ENCODE data around the gene CLDN18.
A peak's percentile ranks its signal among the peaks of the same experiment; 100 is the strongest.

The CLDN18 gene

GRCh38 chr3:138003069-138003468, 6.9 kb upstream of the CLDN18 start:
- DNase-seq (ENCODE audit: low read depth in 1 of 2, low spot score in 1 of 2), result no peak
- TF ChIP-seq JUND (IDR thresholded peaks at IDR 0.05; ENCODE audit: low read depth), result no peak
- in situ Hi-C loops (cut with HindIII; ENCODE audit: low pct_unique_long_range_greater_than_20kb, low sequenced_read_pairs), result no loop called here

DNA sequence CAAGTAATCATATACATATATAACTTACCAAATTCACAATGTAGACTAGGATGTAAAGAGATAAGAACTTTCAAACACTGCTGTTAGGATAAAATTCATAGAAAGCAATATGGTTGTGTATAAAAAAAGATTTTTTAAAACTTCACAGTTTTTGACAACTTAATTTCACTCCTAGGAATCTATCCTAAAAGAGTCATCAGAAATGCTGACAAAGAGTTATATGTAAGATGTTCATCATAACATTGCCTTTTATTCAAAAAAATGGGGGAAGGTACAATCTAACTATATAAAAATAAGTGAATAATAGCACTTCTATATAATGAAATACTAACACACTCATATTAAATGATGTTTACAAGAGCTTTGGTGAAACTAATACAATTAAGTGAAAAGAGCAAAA, 4.3 kb upstream of the CLDN18 start:
- in situ Hi-C loops (cut with HindIII; ENCODE audit: low pct_unique_long_range_greater_than_20kb, low sequenced_read_pairs), result no loop called here
- TF ChIP-seq JUND (IDR thresholded peaks at IDR 0.05; ENCODE audit: low read depth), result no peak
- no peak for DNase-seq (ENCODE audit: low read depth in 1 of 2, low spot score in 1 of 2)

DNA sequence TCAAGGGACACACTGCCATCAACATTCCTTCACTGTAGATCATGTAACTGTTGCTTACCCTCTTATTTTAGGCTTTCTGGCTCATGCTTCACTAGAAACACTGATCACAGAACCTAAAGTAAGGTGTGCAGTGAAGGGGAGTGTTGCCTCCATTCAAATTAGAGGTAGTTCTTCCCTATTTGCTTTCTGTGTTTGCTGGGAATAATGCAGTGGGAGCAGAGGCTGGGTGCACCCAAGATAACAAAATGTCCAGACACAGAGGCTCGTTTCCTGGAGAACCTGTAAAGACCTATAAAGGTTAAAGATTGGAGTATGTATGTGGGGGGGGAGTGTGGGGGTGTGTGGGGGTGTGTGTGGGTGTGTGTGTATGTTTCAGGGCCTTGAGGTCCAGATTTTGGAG, 2.1 kb upstream of the CLDN18 start:
- no peak for TF ChIP-seq JUND (IDR thresholded peaks at IDR 0.05; ENCODE audit: low read depth)
- DNase-seq (ENCODE audit: low read depth in 1 of 2, low spot score in 1 of 2), result no peak
- in situ Hi-C loops (cut with HindIII; ENCODE audit: low pct_unique_long_range_greater_than_20kb, low sequenced_read_pairs), result no loop called here

DNA sequence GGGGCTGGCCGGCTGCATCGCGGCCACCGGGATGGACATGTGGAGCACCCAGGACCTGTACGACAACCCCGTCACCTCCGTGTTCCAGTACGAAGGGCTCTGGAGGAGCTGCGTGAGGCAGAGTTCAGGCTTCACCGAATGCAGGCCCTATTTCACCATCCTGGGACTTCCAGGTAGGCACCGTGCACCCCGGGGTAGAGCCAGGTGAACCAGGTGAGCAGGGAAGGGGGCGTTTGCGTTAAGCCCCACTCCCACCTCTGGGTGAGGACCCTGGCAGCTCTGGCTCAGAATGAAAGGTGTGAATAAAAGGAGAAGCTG, 267 bp downstream of the CLDN18 start:
- TF ChIP-seq JUND (IDR thresholded peaks at IDR 0.05; ENCODE audit: low read depth), result no peak
- DNase-seq (ENCODE audit: low read depth in 1 of 2, low spot score in 1 of 2), result no peak
- in situ Hi-C loops (cut with HindIII; ENCODE audit: low pct_unique_long_range_greater_than_20kb, low sequenced_read_pairs), result no loop called here

DNA sequence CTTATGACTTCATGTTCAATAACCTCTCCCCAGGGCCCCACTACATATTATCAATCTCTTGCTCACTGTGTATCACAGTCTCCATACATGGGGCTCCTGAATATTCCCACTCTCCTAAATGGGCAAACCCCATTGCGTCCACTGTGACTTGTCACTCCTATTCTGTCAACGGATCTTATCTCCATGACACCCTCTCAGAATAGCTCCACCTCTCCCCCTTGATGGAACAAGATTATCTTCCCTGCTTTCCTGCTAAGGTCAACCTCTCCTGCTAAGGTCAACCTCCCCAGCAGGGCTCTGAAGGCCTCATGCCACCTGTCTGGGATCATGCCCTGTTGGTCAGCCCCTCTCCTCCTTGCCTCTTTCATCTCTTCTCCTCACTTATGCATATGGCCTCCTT, 1.8 kb downstream of the CLDN18 start:
- in situ Hi-C loops (cut with HindIII; ENCODE audit: low pct_unique_long_range_greater_than_20kb, low sequenced_read_pairs), result no loop called here
- DNase-seq (ENCODE audit: low read depth in 1 of 2, low spot score in 1 of 2), result no peak
- no peak for TF ChIP-seq JUND (IDR thresholded peaks at IDR 0.05; ENCODE audit: low read depth)

GRCh38 chr3:138012526-138012925, 2.6 kb downstream of the CLDN18 start:
- TF ChIP-seq JUND (IDR thresholded peaks at IDR 0.05; ENCODE audit: low read depth), result no peak

DNA sequence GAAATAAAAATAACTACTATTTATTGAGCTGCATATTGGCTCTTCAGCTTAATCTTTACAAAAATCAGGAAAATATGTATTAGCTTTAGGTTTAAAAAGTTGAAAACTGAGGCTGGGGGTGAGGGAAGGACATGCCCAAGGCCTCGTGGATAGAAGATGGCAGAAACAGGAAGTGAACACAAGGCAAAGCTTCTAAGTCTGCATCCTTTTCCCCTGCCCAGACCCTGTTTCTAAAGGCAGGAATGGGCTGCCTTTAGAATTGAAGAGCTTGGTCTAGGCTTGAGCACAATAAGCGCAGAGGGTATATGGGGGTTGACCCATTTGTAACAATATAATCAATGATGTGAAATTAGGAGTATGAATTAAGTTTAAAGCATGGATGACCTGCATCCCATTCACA, 6.1 kb downstream of the CLDN18 start:
- TF ChIP-seq JUND (IDR thresholded peaks at IDR 0.05; ENCODE audit: low read depth), result no peak
- in situ Hi-C loops (cut with HindIII; ENCODE audit: low pct_unique_long_range_greater_than_20kb, low sequenced_read_pairs), result no loop called here
- DNase-seq (ENCODE audit: low read depth in 1 of 2, low spot score in 1 of 2), result no peak

More at GRCh38 chr3:138012526-138012925, 2.6 kb downstream of the CLDN18 start:
- DNase-seq (ENCODE audit: low read depth in 1 of 2, low spot score in 1 of 2), result no peak
- in situ Hi-C loops (cut with HindIII; ENCODE audit: low pct_unique_long_range_greater_than_20kb, low sequenced_read_pairs), result no loop called here

- TF ChIP-seq JUND (IDR thresholded peaks at IDR 0.05; ENCODE audit: low read depth), result no peak
- DNase-seq (ENCODE audit: low read depth in 1 of 2, low spot score in 1 of 2), result no peak
- in situ Hi-C loops (cut with HindIII; ENCODE audit: low pct_unique_long_range_greater_than_20kb, low sequenced_read_pairs), result no loop called here
These were observed 9.5 kb downstream of the CLDN18 start for GRCh38 chr3:138019281-138020069.

GRCh38 chr3:138023754-138024153, 13.8 kb downstream of the CLDN18 start:
- in situ Hi-C loops (cut with HindIII; ENCODE audit: low pct_unique_long_range_greater_than_20kb, low sequenced_read_pairs), result no loop called here

DNA sequence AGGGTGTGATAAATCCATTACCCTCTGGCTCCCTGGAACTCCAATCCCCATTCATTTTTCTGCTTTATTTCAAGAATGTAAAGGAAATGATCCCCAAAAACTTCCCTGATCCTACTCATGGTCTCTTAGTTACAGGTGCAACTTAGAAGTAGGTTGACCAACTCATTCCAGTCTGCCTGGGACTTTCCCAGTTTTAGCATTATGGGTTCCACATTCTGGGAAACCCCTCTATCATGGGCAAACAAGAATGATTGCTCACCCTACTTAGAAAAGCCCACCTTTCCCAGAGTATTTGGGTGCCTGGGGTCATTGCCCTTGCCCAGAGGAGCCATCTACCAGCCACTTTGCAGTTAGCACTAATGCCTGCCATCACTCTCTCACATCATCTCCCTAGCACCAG, 15.6 kb downstream of the CLDN18 start:
- in situ Hi-C loops (cut with HindIII; ENCODE audit: low pct_unique_long_range_greater_than_20kb, low sequenced_read_pairs), result no loop called here
- TF ChIP-seq JUND (IDR thresholded peaks at IDR 0.05; ENCODE audit: low read depth), result no peak
- no peak for DNase-seq (ENCODE audit: low read depth in 1 of 2, low spot score in 1 of 2)

More at GRCh38 chr3:138023754-138024153, 13.8 kb downstream of the CLDN18 start:
- DNase-seq (ENCODE audit: low read depth in 1 of 2, low spot score in 1 of 2), result peak in 1 of 2 experiments; percentile 18
- TF ChIP-seq JUND (IDR thresholded peaks at IDR 0.05; ENCODE audit: low read depth), result no peak

- no peak for DNase-seq (ENCODE audit: low read depth in 1 of 2, low spot score in 1 of 2)
- no peak for TF ChIP-seq JUND (IDR thresholded peaks at IDR 0.05; ENCODE audit: low read depth)
- in situ Hi-C loops (cut with HindIII; ENCODE audit: low pct_unique_long_range_greater_than_20kb, low sequenced_read_pairs), result no loop called here
These were observed 17.9 kb downstream of the CLDN18 start for GRCh38 chr3:138027821-138028220.

DNA sequence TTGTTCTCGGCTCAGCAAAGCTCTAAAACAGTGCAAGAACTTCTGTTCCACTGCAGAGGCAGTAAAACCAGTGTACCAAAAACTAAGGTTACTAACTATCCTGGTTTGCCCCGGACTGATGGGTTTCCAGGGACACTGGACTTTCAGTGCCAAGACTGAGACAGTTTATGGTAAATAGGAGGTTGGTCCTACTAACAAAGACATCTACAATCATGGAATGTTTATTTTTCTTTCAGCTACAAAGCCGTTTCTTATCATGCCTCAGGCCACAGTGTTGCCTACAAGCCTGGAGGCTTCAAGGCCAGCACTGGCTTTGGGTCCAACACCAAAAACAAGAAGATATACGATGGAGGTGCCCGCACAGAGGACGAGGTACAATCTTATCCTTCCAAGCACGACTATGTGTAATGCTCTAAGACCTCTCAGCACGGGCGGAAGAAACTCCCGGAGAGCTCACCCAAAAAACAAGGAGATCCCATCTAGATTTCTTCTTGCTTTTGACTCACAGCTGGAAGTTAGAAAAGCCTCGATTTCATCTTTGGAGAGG, 20.8 kb downstream of the CLDN18 start:
- in situ Hi-C loops (cut with HindIII; ENCODE audit: low pct_unique_long_range_greater_than_20kb, low sequenced_read_pairs), result no loop called here
- DNase-seq (ENCODE audit: low read depth in 1 of 2, low spot score in 1 of 2), result no peak
- no peak for TF ChIP-seq JUND (IDR thresholded peaks at IDR 0.05; ENCODE audit: low read depth)

DNA sequence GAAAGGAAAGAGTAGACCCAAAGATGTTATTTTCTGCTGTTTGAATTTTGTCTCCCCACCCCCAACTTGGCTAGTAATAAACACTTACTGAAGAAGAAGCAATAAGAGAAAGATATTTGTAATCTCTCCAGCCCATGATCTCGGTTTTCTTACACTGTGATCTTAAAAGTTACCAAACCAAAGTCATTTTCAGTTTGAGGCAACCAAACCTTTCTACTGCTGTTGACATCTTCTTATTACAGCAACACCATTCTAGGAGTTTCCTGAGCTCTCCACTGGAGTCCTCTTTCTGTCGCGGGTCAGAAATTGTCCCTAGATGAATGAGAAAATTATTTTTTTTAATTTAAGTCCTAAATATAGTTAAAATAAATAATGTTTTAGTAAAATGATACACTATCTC, 21.6 kb downstream of the CLDN18 start:
- no peak for DNase-seq (ENCODE audit: low read depth in 1 of 2, low spot score in 1 of 2)
- in situ Hi-C loops (cut with HindIII; ENCODE audit: low pct_unique_long_range_greater_than_20kb, low sequenced_read_pairs), result no loop called here
- TF ChIP-seq JUND (IDR thresholded peaks at IDR 0.05; ENCODE audit: low read depth), result no peak

- DNase-seq (ENCODE audit: low read depth in 1 of 2, low spot score in 1 of 2), result no peak
- in situ Hi-C loops (cut with HindIII; ENCODE audit: low pct_unique_long_range_greater_than_20kb, low sequenced_read_pairs), result no loop called here
- no peak for TF ChIP-seq JUND (IDR thresholded peaks at IDR 0.05; ENCODE audit: low read depth)
These were observed 22.6 kb downstream of the CLDN18 start for GRCh38 chr3:138032567-138032966.

Data from T47D (cell line).